Measurements from ENCODE around the gene PEPD.
"Not testable (repeated sequence)": the region's sequence is repeated elsewhere in the genome, so short reads cannot be mapped to it uniquely, and the experiment has no call there.

PEPD gene

DNA sequence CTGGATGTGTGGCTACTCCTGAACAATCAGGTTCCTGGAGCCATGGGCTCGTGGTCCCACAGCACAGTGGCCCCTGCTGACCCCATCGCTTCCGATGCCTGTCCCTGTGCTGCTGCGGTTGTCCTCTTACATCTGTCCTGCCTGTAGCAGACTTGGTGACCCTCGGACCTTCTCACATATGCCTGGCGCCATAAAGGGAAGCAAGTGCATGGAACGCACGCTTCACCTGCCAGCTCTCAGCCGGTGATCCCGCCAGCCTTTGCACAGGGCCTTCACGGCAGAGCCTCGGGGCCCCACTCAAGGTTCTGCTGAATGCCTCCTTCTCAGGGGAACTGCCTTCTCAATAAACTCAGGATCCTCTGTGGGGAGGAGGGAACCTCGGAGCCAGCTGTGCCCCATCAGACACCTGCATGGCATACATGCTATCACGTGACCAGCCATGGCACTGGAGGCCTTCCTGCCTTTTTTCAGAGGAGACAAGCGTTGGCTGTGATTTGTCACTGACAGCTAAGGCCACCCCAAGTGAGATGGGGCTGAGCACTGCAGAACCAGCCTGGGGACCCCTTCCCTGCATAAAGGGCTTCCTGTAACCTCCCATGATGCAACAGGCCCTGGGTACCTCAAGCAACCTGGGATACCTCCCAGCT lies 24.3 kb downstream of the PEPD start:
- no peak for DNase-seq (ENCODE audit: low spot score)

- no peak for DNase-seq (ENCODE audit: low spot score)
Measured at GRCh38 chr19:33496038-33496895, 25.3 kb downstream of the PEPD start.

GRCh38 chr19:33493401-33494275 lies 28.0 kb downstream of the PEPD start:
- DNase-seq (ENCODE audit: low spot score), result no peak

DNA sequence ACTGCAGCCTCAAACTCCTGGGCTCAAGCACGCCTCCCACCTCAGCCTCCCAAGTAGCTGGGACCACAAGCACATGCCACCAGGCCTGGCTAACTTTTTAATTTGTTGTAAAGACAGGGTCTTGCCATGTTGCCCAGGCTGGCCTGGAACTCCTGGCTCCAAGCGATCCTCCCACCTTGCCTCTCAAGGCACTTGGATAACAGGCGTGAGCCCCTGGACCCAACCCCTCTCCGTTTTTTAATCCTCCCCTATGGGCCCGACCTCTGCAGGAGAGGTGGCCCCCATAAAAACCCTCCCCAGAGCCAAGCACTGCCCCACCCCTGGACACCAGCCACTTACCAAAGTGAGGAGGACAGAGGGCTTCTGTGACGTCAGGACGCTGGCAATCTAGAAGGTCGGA lies 28.6 kb downstream of the PEPD start:
- no peak for DNase-seq (ENCODE audit: low spot score)

DNA sequence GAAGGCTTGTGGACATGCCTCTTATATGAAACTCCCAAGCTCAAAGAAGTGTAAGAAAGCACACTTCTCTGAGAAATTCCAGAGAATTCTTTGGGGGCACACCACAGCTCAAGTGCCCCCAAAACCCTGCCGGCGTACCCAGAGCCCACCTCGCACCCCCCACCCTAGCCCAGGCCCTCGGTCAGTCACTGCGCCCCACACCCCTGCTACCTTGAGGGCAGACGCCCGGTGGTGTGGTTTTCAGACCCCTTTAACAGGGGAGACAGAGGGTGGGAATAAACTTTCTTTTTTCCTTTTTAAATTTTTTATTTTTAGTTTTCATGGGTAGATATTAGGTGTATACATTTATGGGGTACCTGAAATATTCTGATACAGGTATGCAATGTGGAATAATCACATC lies 29.5 kb downstream of the PEPD start:
- DNase-seq (ENCODE audit: low spot score), result no peak

- DNase-seq (ENCODE audit: low spot score), result not testable (repeated sequence)
Measured at GRCh38 chr19:33490596-33490995, 31.0 kb downstream of the PEPD start.

- no peak for DNase-seq (ENCODE audit: low spot score)
Measured at GRCh38 chr19:33490041-33490451, 31.5 kb downstream of the PEPD start.

GRCh38 chr19:33488826-33489225 lies 32.8 kb downstream of the PEPD start:
- no peak for DNase-seq (ENCODE audit: low spot score)

- DNase-seq (ENCODE audit: low spot score), result no peak
Measured at GRCh38 chr19:33487901-33488800, 33.4 kb downstream of the PEPD start.

GRCh38 chr19:33486936-33487811 lies 34.4 kb downstream of the PEPD start:
- DNase-seq (ENCODE audit: low spot score), result no peak

- DNase-seq (ENCODE audit: low spot score), result no peak
Measured at GRCh38 chr19:33486407-33486806, 35.2 kb downstream of the PEPD start.

DNA sequence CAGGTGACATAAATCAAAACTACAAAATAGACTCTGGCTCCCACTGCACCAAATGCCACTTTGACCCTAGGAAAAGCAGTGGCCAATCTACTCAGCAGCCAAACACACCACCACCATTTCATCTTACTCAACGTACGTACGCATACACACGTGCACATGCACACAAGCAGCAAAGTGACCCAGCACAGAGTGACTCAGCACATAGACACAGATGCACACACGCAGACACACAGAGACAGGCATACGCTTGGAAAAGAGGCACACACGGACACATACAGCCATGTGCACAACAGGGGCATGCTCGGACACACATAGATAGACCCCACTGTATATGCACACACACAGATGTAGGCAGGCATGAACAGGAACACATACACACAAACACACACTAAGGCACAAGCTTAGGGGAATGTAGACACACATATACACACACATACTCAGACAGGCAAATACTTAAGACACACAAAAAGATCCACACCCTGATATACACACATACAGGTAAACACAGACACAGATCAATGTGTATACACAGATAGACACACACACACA lies 37.3 kb downstream of the PEPD start:
- DNase-seq (ENCODE audit: low spot score), result no peak

DNA sequence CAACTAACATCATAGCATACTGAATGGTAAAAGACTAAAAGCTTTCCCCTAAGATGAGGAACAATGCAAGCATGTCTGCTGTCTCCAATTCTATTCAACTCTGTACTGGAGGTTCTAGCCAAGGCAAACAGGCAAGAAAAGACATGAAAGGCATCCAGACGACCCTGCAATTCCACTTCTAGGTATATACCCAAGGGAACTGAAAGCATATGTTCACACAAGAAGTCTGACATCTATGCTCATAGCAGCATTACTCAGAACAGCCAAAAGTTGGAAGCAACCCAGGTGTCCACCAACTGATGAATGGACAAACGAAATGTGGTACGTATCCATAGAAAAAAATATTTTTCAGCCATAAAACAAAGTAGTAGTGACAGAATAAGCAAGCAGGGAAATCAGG lies 39.1 kb downstream of the PEPD start:
- no peak for DNase-seq (ENCODE audit: low spot score)

GRCh38 chr19:33481863-33482262 lies 39.7 kb downstream of the PEPD start:
- no peak for DNase-seq (ENCODE audit: low spot score)

GRCh38 chr19:33479570-33479969 lies 42.0 kb downstream of the PEPD start:
- not testable (repeated sequence) for DNase-seq (ENCODE audit: low spot score)

DNA sequence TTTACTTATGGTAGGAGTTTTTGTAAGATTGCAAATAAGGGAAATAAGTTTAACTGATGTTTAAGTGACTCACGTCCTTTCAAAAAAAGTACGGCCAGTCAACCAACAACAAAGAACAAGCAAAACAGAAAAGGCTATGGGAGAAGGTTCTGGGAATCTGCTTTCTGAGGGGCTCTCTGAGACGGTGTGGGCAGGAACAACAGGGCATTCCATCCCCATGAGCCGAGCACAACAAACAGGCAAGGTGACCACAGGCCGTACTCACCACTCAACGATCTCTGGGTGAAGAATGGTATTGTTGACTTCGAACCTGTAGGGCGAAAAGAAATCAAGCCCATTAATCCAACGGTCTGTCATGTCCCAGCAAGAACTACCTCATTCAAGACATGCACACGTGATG lies 43.8 kb downstream of the PEPD start:
- no peak for DNase-seq (ENCODE audit: low spot score)

DNA sequence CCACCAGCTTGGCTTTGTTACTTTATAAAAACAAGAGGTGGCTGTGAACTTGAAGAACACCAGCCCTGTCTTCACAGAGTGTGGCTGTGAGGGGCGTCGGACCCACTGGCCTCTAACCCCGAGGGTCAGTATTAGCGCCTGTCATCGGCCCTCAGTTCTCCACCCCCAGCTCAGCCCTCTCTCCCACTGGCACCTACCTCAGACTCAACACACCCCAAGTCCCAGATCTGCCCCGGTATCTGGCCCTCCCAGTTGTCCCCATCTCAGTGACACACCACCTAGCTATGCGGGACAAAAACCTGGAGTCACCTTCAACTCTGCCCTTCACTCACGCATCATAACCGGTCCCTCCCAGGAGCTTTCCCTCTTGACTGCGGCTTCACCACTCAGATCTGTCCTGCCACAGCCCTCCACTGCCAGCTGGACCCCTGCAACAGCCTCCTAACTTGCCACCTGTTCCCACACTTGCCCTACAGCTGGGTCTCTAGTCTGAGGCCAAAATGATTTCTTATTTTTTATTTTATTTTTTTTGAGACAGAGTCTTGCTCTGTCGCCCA lies 45.4 kb downstream of the PEPD start:
- no peak for DNase-seq (ENCODE audit: low spot score)

- DNase-seq (ENCODE audit: low spot score), result no peak
Measured at GRCh38 chr19:33473653-33474305, 47.8 kb downstream of the PEPD start.
